IPS-18a (cell line): ENCODE measurements around the gene PITPNM1.

Experiments used
- H3K27ac ChIP-seq: one replicate; pipeline ENCODE4 v1.5.1; 2013; ENCODE audit warnings: low read length
- H3K27me3 ChIP-seq: one replicate; pipeline ENCODE4 v1.6.1; 2013; ENCODE audit warnings: mild to moderate bottlenecking, low read length; ENCODE audit not compliant: control insufficient read depth, insufficient read depth
- H3K36me3 ChIP-seq: one replicate; pipeline ENCODE4 v1.6.1; 2013; ENCODE audit warnings: low read depth, low read length; ENCODE audit not compliant: control insufficient read depth
- H3K4me1 ChIP-seq: one replicate; pipeline ENCODE4 v1.6.1; 2013; ENCODE audit warnings: low read depth, low read length; ENCODE audit not compliant: control insufficient read depth
- H3K4me3 ChIP-seq: one replicate; pipeline ENCODE4 v1.5.1; 2013; ENCODE audit warnings: low read length
- H3K9ac ChIP-seq: one replicate; pipeline ENCODE4 v1.6.1; 2013; ENCODE audit warnings: mild to moderate bottlenecking, low read length, moderate library complexity
- H3K9me3 ChIP-seq: one replicate; pipeline ENCODE4 v1.6.1; 2013; ENCODE audit warnings: low read depth, low read length; ENCODE audit not compliant: control insufficient read depth

PITPNM1 gene

DNA sequence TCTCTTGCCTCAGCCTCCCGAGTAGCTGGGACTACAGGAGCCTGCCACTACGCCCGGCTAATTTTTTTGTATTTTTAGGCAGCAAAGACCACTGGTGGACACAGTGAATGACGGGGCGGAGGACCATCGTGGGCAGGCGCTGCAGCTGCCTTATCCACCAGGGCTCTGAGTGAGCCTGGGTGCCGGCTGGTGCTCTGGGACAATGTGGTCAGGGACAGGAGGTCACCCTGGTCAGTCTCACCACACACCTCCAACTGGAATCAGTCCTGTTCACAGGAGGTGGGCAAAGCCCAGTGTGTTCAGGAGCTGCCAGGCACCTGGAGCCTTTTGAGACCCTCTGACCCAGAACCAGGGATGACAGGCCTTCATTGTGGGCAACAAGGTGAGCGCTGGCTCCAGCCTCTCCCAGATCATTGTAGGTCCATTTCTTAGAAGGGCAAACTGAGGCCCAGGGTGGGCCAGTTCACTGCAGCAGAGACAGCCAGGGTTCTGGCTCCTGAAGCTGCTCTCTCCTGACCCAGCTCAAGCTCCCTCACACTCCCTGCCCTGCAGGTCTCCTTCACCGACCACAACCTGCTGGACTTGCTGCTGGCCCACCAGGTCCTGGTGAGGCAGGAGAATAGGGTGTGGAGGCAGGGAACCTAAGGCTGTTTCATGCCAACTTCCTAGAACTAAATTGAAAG, 33.8 kb upstream of the PITPNM1 start:
- Histone ChIP-seq H3K27ac (no peak overlapping the region), H3K36me3 (no peaks in the 10 kb centered on the region), H3K4me1 (peaks cover 6% of the 10 kb centered on the region), H3K9me3 (peaks cover 7% of the 10 kb centered on the region), H3K4me3 (no peak overlapping the region), H3K9ac (no peak overlapping the region), H3K27me3 (no peaks in the 10 kb centered on the region)

DNA sequence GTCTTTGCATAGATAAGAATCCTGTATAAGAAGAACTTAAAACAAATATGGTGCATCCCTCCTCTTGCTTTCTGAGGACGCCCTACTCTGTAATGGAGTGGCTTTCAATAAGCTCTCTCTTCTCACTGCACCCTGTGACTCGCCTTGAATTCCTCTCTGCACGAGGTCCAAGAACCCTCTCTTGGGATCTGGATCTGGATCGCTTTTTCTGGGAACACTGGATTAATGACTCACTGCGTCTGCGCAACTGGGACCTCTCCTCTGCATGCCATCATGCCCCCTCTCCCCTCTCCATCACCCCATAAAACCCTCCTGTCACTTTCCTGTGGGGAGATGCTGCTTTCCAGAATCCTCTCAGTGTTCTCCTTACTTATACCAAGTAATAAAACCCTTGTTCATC, 33.1 kb upstream of the PITPNM1 start:
- Histone ChIP-seq H3K27ac (no peak overlapping the region), H3K9ac (no peak overlapping the region), H3K4me3 (no peak overlapping the region), H3K36me3 (no peaks in the 10 kb centered on the region), H3K27me3 (no peaks in the 10 kb centered on the region), H3K4me1 (peaks cover 6% of the 10 kb centered on the region), H3K9me3 (peaks cover 13% of the 10 kb centered on the region)

- no peaks in the 10 kb centered on the region for H3K27me3 ChIP-seq
- H3K4me3 ChIP-seq, result no peak overlapping the region
- no peak overlapping the region for H3K27ac ChIP-seq
- no peaks in the 10 kb centered on the region for H3K4me1 ChIP-seq
- H3K9me3 ChIP-seq, result peaks cover 16% of the 10 kb centered on the region
- no peak overlapping the region for H3K9ac ChIP-seq
- H3K36me3 ChIP-seq, result no peaks in the 10 kb centered on the region
Observed at GRCh38 chr11:67535561-67535960, 30.4 kb upstream of the PITPNM1 start.

- no peaks in the 10 kb centered on the region for H3K36me3 ChIP-seq
Observed at GRCh38 chr11:67534070-67534679, 29.0 kb upstream of the PITPNM1 start.

GRCh38 chr11:67532889-67533288, 27.7 kb upstream of the PITPNM1 start:
- no peaks in the 10 kb centered on the region for H3K27me3 ChIP-seq
- H3K4me1 ChIP-seq, result no peaks in the 10 kb centered on the region
- H3K36me3 ChIP-seq, result no peaks in the 10 kb centered on the region
- peaks cover 16% of the 10 kb centered on the region for H3K9me3 ChIP-seq
- no peak overlapping the region for H3K9ac ChIP-seq
- no peak overlapping the region for H3K27ac ChIP-seq
- H3K4me3 ChIP-seq, result no peak overlapping the region

More at GRCh38 chr11:67534070-67534679, 29.0 kb upstream of the PITPNM1 start:
- Histone ChIP-seq H3K4me3 (no peak overlapping the region), H3K27ac (no peak overlapping the region), H3K9me3 (peaks cover 16% of the 10 kb centered on the region), H3K27me3 (no peaks in the 10 kb centered on the region), H3K9ac (no peak overlapping the region), H3K4me1 (no peaks in the 10 kb centered on the region)

- Histone ChIP-seq H3K4me1 (no peaks in the 10 kb centered on the region), H3K9ac (no peak overlapping the region), H3K9me3 (peaks cover 16% of the 10 kb centered on the region), H3K27ac (no peak overlapping the region), H3K27me3 (no peaks in the 10 kb centered on the region), H3K4me3 (no peak overlapping the region), H3K36me3 (no peaks in the 10 kb centered on the region)
Observed at GRCh38 chr11:67530282-67530592, 25.1 kb upstream of the PITPNM1 start.

DNA sequence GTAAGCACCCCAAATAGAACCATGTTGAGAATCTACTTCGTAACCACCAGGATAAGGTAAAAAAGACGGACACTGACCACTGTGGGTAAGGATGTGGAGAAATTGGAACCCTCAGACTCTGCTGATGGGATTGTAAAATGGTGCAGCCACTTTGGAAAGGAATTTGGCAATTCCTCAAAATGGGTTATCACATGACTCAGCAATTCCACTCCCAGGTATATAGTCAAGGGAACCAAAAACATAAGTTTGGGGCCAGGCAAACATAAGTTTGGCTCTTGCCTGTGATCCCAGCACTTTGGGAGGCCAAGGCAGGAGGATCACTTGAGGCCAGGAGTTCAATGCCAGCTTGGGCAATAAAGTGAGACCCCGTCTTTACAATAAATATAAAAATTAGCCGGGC, 23.2 kb upstream of the PITPNM1 start:
- Histone ChIP-seq H3K9me3 (peaks cover 4% of the 10 kb centered on the region), H3K27me3 (no peaks in the 10 kb centered on the region), H3K4me3 (no peak overlapping the region), H3K36me3 (no peaks in the 10 kb centered on the region), H3K9ac (no peak overlapping the region), H3K27ac (no peak overlapping the region), H3K4me1 (no peaks in the 10 kb centered on the region)

DNA sequence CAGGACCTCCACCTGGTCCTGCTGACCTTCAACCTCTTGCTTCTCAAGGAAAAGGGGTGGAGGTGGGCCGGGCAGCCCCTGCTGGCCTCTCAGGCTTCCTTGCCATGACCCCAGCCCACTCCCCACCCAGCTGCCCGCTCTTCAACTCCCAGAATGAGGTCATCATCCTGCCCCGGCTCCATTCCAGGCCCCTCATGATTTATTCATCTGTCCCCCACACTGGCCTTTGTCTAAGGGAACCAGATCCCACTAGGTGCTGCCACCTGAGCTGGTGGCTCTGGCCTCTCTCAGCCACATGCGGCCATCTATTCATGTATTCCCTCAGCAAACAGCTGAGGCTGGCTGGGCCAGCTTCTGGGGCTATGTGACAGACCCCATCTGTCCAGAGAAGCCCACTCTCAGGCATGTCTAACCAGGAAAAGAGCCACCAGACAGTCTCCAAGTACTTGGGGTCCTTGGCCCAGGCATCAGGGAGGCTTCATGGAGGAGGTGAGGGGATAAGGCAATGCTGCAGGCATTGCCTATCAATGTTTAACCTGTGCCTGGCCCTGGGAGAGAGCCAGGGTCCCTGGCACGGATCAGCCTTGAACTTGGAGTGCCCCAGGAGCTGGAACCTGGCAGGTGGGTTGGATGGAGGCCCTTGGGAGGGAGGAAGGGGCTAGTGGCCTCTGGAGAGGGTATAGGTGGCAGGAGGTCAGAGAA, 20.3 kb upstream of the PITPNM1 start:
- H3K9ac ChIP-seq, result no peak overlapping the region

DNA sequence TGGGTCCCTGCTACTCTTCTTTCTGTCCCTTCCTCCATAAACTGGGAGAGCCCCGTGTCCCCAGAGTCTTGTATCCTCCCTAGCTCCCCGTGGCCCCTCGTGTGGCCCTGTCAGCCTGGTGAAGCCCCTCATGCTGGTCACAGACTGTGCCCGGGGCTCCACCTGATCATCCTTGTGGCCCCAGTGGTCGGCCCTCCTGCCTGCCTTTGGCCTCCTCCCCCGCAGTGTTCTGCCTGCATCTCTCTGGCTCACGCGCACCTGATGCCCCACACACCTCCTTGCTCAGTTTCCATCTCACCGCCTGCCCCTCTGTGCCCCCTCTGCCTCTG, 19.3 kb upstream of the PITPNM1 start:
- Histone ChIP-seq H3K27ac (no peak overlapping the region), H3K27me3 (no peaks in the 10 kb centered on the region), H3K9me3 (no peaks in the 10 kb centered on the region), H3K4me3 (no peak overlapping the region), H3K36me3 (no peaks in the 10 kb centered on the region), H3K4me1 (no peaks in the 10 kb centered on the region), H3K9ac (no peak overlapping the region)

More for the DNA sequence above, 20.3 kb upstream of the PITPNM1 start:
- Histone ChIP-seq H3K4me1 (no peaks in the 10 kb centered on the region), H3K36me3 (no peaks in the 10 kb centered on the region), H3K27me3 (no peaks in the 10 kb centered on the region), H3K9me3 (no peaks in the 10 kb centered on the region), H3K27ac (no peak overlapping the region), H3K4me3 (no peak overlapping the region)

DNA sequence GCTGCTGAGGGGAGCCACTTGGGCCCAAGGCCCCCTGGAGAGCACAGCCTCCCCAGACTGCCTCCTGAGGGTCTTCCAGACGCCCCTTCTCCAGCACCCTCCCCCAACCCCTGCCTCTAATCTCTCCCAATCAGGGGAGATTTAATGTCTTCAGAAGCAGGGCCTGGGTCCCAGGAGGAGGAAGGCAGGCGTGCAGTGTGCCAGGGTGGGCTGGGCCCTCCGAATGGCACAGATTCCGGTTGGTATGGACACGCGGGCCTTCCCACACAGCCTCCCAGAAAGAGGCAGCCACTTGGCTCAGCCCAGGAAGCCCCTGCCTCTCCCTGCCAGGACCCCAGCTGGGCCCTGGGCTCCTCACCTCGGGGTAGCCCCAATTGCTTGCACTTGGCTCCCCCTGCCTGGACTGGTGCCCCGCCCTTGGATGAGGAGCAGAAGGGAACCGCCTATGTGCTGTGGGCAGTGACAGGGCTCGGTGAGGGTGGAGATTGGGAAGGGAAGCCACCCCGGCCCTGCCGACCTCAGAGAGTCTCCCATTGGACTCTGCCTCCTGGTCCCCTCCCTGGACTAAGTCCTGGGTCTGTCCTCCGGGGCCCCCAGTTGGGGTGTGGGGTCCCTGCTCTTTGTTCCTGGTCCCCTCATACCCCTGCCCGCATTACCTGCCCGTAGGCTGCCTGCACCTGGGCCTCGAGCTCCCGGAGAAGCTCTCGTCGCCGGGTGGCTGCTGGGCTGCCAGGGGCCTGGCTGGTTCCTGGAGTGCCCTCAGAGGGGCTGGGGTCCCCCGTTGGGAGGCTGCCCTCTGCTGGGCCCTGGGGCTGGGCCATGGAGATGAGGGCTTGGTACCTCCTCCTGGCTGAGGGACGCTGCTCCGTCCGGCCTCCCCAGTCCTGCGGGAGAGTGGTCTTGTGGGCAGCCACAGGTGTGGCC, 18.7 kb upstream of the PITPNM1 start:
- Histone ChIP-seq H3K9ac (no peak overlapping the region), H3K9me3 (no peaks in the 10 kb centered on the region), H3K27me3 (no peaks in the 10 kb centered on the region)

DNA sequence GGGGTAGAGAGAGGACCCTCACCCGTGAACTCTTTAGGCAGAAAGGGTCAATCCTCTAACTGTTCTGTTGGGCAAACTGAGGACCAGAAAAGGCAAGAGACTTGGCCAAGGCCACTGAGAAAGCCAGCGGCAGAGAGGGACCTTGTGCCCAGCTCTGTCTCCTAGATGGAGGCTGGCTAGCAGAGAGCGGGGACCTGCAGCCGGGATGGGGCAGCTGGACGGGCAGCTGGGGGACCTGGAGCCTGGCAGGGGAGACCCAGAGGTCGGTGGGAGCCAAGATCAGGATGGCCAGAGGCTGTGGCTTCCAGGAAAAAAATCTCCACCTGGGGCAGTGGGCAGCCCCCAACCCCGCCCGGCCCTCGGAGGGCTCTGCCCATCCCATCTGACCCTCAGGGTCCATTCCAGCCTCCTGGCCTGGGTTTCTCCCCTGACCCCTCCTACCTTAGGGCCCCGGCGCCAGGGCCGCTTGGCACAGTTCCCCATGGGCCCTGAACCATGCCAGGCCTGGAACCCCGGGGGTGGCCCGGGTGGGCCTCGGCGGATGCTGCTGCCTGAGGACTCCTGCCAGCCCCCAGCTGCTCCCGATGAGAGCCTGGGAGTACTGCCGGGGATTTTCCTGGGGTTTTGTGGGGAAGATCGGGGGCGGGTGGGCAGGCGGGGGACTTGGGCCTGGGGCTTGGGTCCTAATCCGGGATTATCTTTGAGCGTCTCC, 17.8 kb upstream of the PITPNM1 start, which contains the start of gene CABP2:
Gene CABP2 (minus strand): TSS at position 603 of the 712 bp plus-strand sequence. CDS start 120 bp downstream, at position 483.
- H3K4me1 ChIP-seq, result no peaks in the 10 kb centered on the region
- no peak within 1 kb of the TSS for H3K27ac ChIP-seq
- no peak within 1 kb of the TSS for H3K9ac ChIP-seq
- H3K9me3 ChIP-seq, result no peaks in the 10 kb centered on the region
- H3K4me3 ChIP-seq, result no peak within 1 kb of the TSS
- no peaks in the 10 kb centered on the region for H3K36me3 ChIP-seq
- no peaks in the 10 kb centered on the region for H3K27me3 ChIP-seq

More for the DNA sequence above, 18.7 kb upstream of the PITPNM1 start:
- Histone ChIP-seq H3K36me3 (no peaks in the 10 kb centered on the region), H3K4me3 (no peak overlapping the region), H3K4me1 (no peaks in the 10 kb centered on the region), H3K27ac (no peak overlapping the region)
